ENCODE measurements around the gene TYRO3. TPM values are rescaled to one million over a fixed set of nuclear protein-coding genes. Genes with fewer than 3 reads are reported as not detected.

The TYRO3 gene
- 1 to 10 TPM; 1.1 to 1.9 TPM for total RNA-seq

DNA sequence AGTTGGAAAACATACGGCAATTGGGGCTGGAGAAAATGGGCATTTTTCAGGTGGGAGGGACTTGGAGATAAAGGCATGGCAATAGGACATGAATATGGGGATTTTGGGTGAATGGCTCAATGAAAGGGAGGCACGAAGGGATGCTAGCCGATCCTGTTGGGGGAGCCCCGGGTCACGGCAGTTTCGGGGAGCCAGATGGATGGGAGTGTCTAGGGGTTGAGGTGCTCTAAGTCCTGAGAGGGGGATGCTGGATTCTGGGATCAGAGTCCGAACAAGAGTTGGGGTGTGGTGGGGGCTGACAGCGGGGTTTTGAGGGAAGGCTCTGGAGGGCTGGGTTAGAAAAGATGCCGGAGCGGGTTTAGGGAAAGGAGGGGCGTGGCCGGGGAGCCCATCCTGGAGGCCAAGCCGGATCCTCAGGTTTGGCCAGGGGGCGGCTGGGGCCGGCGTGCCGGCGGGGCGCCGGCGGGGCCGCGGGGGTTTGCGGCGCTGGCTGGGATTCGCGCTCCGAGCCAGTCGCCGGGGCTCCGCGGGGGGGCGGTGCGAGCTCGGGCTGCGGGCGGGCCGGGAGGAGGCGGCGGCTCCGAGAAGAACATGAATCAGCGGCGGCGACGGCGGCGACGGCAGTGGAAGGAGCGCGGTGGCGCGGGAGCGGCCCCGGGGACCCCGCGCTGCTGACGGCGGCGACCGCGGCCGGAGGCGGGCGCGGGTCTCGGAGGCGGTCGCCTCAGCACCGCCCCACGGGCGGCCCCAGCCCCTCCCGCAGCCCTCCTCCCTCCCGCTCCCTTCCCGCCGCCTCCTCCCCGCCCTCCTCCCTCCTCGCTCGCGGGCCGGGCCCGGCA is at the start of gene TYRO3:
Gene TYRO3, plus strand, starts transcription at position 813 of the 839 bp plus-strand sequence. CDS start 46 bp downstream, outside the sequence.
- Mint-ChIP-seq H3K36me3 (ENCODE audit: low read depth) (no peaks in the 10 kb centered on the region), H3K4me3 (peak within 1 kb of the TSS; percentile 81), H3K9me3 (no peaks in the 10 kb centered on the region), H3K27ac (peak within 1 kb of the TSS; percentile 89), H3K27me3 (peaks cover 34% of the 10 kb centered on the region), H3K4me1 (peaks cover 38% of the 10 kb centered on the region)
- ChIA-PET CTCF (interaction anchor here (1.0 to 2.6 kb wide), 8 partner anchors 10 to 216 kb away, joined by 3 to 11 read pairs (median 4); partner anchors contain the start of genes MAPKBP1 and RPAP1), POLR2A (no interaction called here)
- DNase-seq: peak; percentile 63

DNA sequence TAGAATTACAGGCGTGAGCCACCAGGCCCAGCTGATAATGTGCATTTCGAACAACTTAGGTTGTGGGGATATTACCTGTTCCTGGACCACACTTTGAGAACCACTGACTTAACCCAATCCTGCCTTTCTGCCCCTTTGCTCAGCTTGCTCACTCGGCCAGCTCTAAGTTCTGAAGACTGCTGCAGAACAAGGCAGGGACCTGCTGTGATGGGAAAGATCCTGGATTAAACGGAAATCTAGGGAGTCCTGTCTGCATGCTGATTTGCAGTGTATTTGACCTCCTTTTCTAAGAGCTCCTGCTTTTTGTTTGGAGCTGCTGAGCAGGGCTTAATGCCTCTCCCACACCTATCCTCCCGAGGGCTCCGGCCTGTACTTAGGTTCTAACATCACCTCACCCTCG is 48.3 kb upstream of the TYRO3 start:
- ChIA-PET CTCF (interaction anchor here (1.1 to 1.3 kb wide), 3 partner anchors 31 to 117 kb away, joined by 3 to 4 read pairs (median 3); no protein-coding TSS in a partner anchor), POLR2A (no interaction called here)
- peaks cover 53% of the 10 kb centered on the region for H3K27me3 Mint-ChIP-seq
- H3K36me3 Mint-ChIP-seq (ENCODE audit: low read depth): no peaks in the 10 kb centered on the region
- no peak overlapping the region for H3K27ac Mint-ChIP-seq
- no peaks in the 10 kb centered on the region for H3K9me3 Mint-ChIP-seq
- H3K4me1 Mint-ChIP-seq: peaks cover 33% of the 10 kb centered on the region
- no peak overlapping the region for H3K4me3 Mint-ChIP-seq
- DNase-seq: no peak

- Mint-ChIP-seq H3K36me3 (ENCODE audit: low read depth) (no peaks in the 10 kb centered on the region), H3K4me3 (no peak overlapping the region), H3K27me3 (peaks cover 49% of the 10 kb centered on the region), H3K27ac (no peak overlapping the region), H3K9me3 (no peaks in the 10 kb centered on the region), H3K4me1 (peaks cover 33% of the 10 kb centered on the region)
- ChIA-PET POLR2A (no interaction called here), CTCF (interaction anchor here (1.1 to 1.3 kb wide), 3 partner anchors 32 to 116 kb away, joined by 3 to 4 read pairs (median 3); no protein-coding TSS in a partner anchor)
- no peak for DNase-seq
Observed at GRCh38 chr15:41511331-41511898, 47.6 kb upstream of the TYRO3 start.

DNA sequence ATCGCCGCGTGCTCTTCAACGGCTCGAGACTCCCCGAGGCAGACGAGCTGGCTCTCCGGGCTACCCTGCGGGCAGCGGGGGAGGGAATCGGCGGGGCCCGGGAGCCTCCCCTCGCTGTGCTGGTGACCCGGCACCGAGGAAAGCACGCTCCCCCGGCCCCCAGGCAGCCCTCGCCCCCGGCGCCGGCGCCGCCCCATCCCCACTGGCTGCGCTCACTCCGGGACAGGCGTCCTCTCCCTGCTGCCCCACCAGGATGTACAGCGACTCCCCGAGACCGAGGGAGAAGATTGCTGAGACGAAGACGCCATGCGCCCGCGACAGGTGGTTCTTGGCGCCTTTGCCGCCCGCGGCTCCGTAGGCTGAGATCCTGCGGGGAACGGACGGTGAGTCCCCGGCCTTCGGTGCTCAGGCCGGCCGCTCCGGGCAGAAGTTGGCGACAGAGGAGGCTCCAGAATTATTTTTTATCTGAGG is 47.1 kb upstream of the TYRO3 start:
- POLR2A ChIA-PET: no interaction called here
- Mint-ChIP-seq H3K4me1 (peaks cover 33% of the 10 kb centered on the region), H3K27me3 (peaks cover 45% of the 10 kb centered on the region), H3K36me3 (ENCODE audit: low read depth) (peaks cover 2% of the 10 kb centered on the region), H3K27ac (no peak overlapping the region), H3K9me3 (no peaks in the 10 kb centered on the region), H3K4me3 (peak overlapping the region; percentile 57)
- peak; percentile 26 for DNase-seq
- CTCF ChIA-PET: interaction anchor here (1.1 to 1.3 kb wide), 2 partner anchors 32 to 34 kb away, joined by 3 read pairs; no protein-coding TSS in a partner anchor

GRCh38 chr15:41512512-41512939 is 46.5 kb upstream of the TYRO3 start:
- ChIA-PET POLR2A (no interaction called here), CTCF (no interaction called here)
- peaks cover 39% of the 10 kb centered on the region for H3K27me3 Mint-ChIP-seq
- H3K4me1 Mint-ChIP-seq: peaks cover 33% of the 10 kb centered on the region
- H3K4me3 Mint-ChIP-seq: peak overlapping the region; percentile 57
- H3K9me3 Mint-ChIP-seq: no peaks in the 10 kb centered on the region
- DNase-seq: no peak
- no peak overlapping the region for H3K27ac Mint-ChIP-seq
- H3K36me3 Mint-ChIP-seq (ENCODE audit: low read depth): peaks cover 3% of the 10 kb centered on the region

GRCh38 chr15:41512940-41513505 is 46.0 kb upstream of the TYRO3 start:
- DNase-seq: peak; percentile 46
- Mint-ChIP-seq H3K4me1 (peaks cover 33% of the 10 kb centered on the region), H3K27ac (peak overlapping the region; percentile 60), H3K9me3 (no peaks in the 10 kb centered on the region), H3K4me3 (peak overlapping the region; percentile 48), H3K27me3 (peaks cover 35% of the 10 kb centered on the region), H3K36me3 (ENCODE audit: low read depth) (peaks cover 3% of the 10 kb centered on the region)
- POLR2A ChIA-PET: no interaction called here
- CTCF ChIA-PET: interaction anchor here (0.9 kb wide), 1 partner anchor 18 kb away, joined by 3 read pairs; no protein-coding TSS in a partner anchor

GRCh38 chr15:41513506-41514227 is 45.3 kb upstream of the TYRO3 start, which contains the start of gene LTK:
Gene LTK, minus strand, starts transcription at chr15:41513827. Its CDS starts 118 bp downstream, at chr15:41513709.
- no peaks in the 10 kb centered on the region for H3K9me3 Mint-ChIP-seq
- DNase-seq: peak; percentile 19
- peaks cover 35% of the 10 kb centered on the region for H3K27me3 Mint-ChIP-seq
- POLR2A ChIA-PET: interaction anchor here (0.6 kb wide), 1 partner anchor 18 kb away, joined by 3 read pairs; no protein-coding TSS in a partner anchor
- H3K27ac Mint-ChIP-seq: peak within 1 kb of the TSS; percentile 60
- peaks cover 3% of the 10 kb centered on the region for H3K36me3 Mint-ChIP-seq (ENCODE audit: low read depth)
- peak within 1 kb of the TSS; percentile 48 for H3K4me3 Mint-ChIP-seq
- CTCF ChIA-PET: interaction anchor here (0.9 kb wide), 1 partner anchor 17 kb away, joined by 3 read pairs; no protein-coding TSS in a partner anchor
- peaks cover 33% of the 10 kb centered on the region for H3K4me1 Mint-ChIP-seq

GRCh38 chr15:41517895-41518449 is 41.0 kb upstream of the TYRO3 start:
- POLR2A ChIA-PET: no interaction called here

DNA sequence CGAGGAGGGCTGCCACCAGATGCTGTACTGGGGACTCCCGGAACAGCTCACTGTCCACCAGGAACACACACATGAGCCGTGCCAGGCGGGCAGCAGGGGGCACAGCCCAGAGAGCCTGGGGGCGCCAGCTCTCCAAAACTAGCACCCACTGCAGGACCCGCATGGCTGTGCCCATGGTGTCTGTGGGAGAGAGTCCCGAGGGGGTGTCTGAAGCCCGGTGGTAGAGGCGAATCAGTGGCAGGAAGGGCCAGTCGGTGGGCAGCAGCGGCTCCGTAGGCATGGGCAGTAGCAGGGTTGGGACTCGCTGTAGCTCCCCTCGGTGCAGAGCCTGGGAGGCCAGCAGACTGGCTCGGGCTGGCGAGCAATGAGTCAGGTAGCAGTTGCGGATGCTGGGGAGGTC is 38.4 kb upstream of the TYRO3 start:
- CTCF ChIA-PET: no interaction called here
- Mint-ChIP-seq H3K9me3 (no peaks in the 10 kb centered on the region), H3K27ac (no peak overlapping the region), H3K27me3 (no peaks in the 10 kb centered on the region), H3K4me1 (no peaks in the 10 kb centered on the region), H3K4me3 (no peak overlapping the region), H3K36me3 (ENCODE audit: low read depth) (peaks cover 3% of the 10 kb centered on the region)
- DNase-seq: no peak
- POLR2A ChIA-PET: no interaction called here

More at GRCh38 chr15:41517895-41518449, 41.0 kb upstream of the TYRO3 start:
- no peak overlapping the region for H3K4me3 Mint-ChIP-seq
- peaks cover 8% of the 10 kb centered on the region for H3K27me3 Mint-ChIP-seq
- H3K27ac Mint-ChIP-seq: no peak overlapping the region
- no peak for DNase-seq
- CTCF ChIA-PET: interaction anchor here (0.5 to 1.4 kb wide), 2 partner anchors 17 to 651 kb away, joined by 3 to 4 read pairs; no protein-coding TSS in a partner anchor
- no peaks in the 10 kb centered on the region for H3K9me3 Mint-ChIP-seq
- peaks cover 3% of the 10 kb centered on the region for H3K36me3 Mint-ChIP-seq (ENCODE audit: low read depth)
- peaks cover 22% of the 10 kb centered on the region for H3K4me1 Mint-ChIP-seq

DNA sequence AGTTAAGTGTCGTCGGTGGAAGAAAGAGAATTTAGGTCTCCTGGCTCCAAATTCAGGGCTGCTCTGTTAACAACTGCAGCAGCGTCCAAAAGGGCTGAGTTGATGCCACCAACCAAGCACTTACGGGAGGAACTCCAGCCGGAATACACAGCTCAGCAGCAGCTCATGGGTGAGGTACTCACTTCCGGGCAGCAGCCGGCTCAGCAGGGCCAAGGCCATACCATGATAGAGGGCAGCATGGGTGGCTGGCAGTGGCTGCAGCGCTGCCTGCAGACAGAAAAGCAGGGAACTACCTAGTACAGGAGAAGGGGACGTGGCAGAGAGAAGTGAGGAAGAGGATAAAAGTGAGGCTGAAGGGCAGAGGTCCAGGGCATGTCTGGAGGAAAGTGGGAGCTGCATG is 37.4 kb upstream of the TYRO3 start:
- H3K36me3 Mint-ChIP-seq (ENCODE audit: low read depth): peaks cover 8% of the 10 kb centered on the region
- H3K4me1 Mint-ChIP-seq: no peaks in the 10 kb centered on the region
- ChIA-PET CTCF (interaction anchor here (0.8 kb wide), 1 partner anchor 14 kb away, joined by 3 read pairs; no protein-coding TSS in a partner anchor), POLR2A (no interaction called here)
- no peaks in the 10 kb centered on the region for H3K9me3 Mint-ChIP-seq
- no peaks in the 10 kb centered on the region for H3K27me3 Mint-ChIP-seq
- H3K4me3 Mint-ChIP-seq: no peak overlapping the region
- H3K27ac Mint-ChIP-seq: no peak overlapping the region
- DNase-seq: no peak

DNA sequence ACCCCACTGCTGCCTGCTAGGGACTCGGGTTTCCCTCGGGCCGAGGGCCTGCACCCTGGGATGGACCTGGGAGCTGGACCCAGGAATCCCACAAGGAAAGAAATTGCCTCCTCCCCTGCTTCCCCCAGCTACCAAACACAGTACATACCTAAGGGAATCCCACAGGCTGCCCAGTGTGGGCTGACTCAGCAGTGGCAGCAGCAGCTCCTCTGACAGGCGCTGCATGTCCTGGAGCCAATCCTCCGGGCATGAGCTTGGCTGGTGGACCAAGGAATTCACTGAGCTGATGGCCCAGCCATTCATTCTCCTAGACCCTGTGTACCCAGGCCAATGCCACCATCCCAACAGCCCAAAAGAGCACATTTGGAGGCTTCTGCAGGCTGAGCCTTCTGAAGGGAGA is 35.9 kb upstream of the TYRO3 start:
- H3K27me3 Mint-ChIP-seq: no peaks in the 10 kb centered on the region
- no peaks in the 10 kb centered on the region for H3K9me3 Mint-ChIP-seq
- no peak overlapping the region for H3K4me3 Mint-ChIP-seq
- no peak for DNase-seq
- H3K36me3 Mint-ChIP-seq (ENCODE audit: low read depth): peaks cover 8% of the 10 kb centered on the region
- ChIA-PET CTCF (interaction anchor here (0.6 to 1.1 kb wide), 6 partner anchors 16 to 838 kb away, joined by 3 read pairs; partner anchors contain the start of gene MGA), POLR2A (no interaction called here)
- no peak overlapping the region for H3K27ac Mint-ChIP-seq
- no peaks in the 10 kb centered on the region for H3K4me1 Mint-ChIP-seq
